HEK293 (cell line): ENCODE results near the gene PSAT1.

Experiments used
- MYNN ChIP-seq: fragments of 450-650 bp; formaldehyde crosslinking; IDR thresholded peaks from 2 replicates; pipeline ENCODE4 v1.5.1; 2016; ENCODE audit warnings: missing biosample characterization, missing genetic modification characterization, borderline replicate concordance
- OSR2 ChIP-seq: fragments of 450-650 bp; formaldehyde crosslinking; IDR thresholded peaks from 2 replicates; pipeline ENCODE4 v1.5.1; 2016; ENCODE audit warnings: missing biosample characterization, missing genetic modification characterization
- SETDB1 ChIP-seq: IDR thresholded peaks from one replicate; pipeline ENCODE4 v1.6.1; 2017; ENCODE audit warnings: mild to moderate bottlenecking, low read length, moderate library complexity, mixed read lengths; ENCODE audit not compliant: insufficient read length
- ZBTB17 ChIP-seq: fragments of 450-650 bp; formaldehyde crosslinking; IDR thresholded peaks from 2 replicates; pipeline ENCODE4 v1.5.1; 2016; ENCODE audit warnings: missing biosample characterization, missing genetic modification characterization
- ZBTB20 ChIP-seq: fragments of 450-650 bp; formaldehyde crosslinking; IDR thresholded peaks from 2 replicates; pipeline ENCODE4 v1.5.1; 2016; ENCODE audit warnings: missing biosample characterization, missing genetic modification characterization
- ZIC2 ChIP-seq: fragments of 450-650 bp; formaldehyde crosslinking; IDR thresholded peaks from 2 replicates; pipeline ENCODE4 v1.5.1; 2016; ENCODE audit warnings: missing biosample characterization, missing genetic modification characterization
- ZNF155 ChIP-seq: fragments of 450-650 bp; formaldehyde crosslinking; IDR thresholded peaks from 2 replicates; pipeline ENCODE4 v1.5.1; 2016; ENCODE audit warnings: missing biosample characterization, missing genetic modification characterization
- ZNF174 ChIP-seq: fragments of 450-650 bp; formaldehyde crosslinking; IDR thresholded peaks from 2 replicates; pipeline ENCODE4 v1.5.0; 2017; ENCODE audit warnings: missing biosample characterization, mild to moderate bottlenecking, missing genetic modification characterization
- ZNF501 ChIP-seq: fragments of 450-650 bp; formaldehyde crosslinking; IDR thresholded peaks from 2 replicates; pipeline ENCODE4 v1.5.1; 2016; ENCODE audit warnings: missing biosample characterization, missing genetic modification characterization
- ZNF670 ChIP-seq: fragments of 450-650 bp; formaldehyde crosslinking; IDR thresholded peaks from 2 replicates; pipeline ENCODE4 v1.5.1; 2016; ENCODE audit warnings: missing biosample characterization, missing genetic modification characterization, low read depth
- TF ChIP-seq, protein P1 (sequence below): fragments of 450-650 bp; formaldehyde crosslinking; IDR thresholded peaks from 2 replicates; pipeline ENCODE4 v1.5.1; 2016; ENCODE audit warnings: missing biosample characterization, missing genetic modification characterization
- TF ChIP-seq, protein P2 (sequence below): fragments of 450-650 bp; formaldehyde crosslinking; IDR thresholded peaks from 2 replicates; pipeline ENCODE4 v1.5.1; 2016; ENCODE audit warnings: missing biosample characterization, missing genetic modification characterization
- TF ChIP-seq, protein P3 (sequence below): fragments of 450-650 bp; IDR thresholded peaks from 2 replicates; pipeline ENCODE4 v1.5.1; 2018; ENCODE audit warnings: missing biosample characterization, missing genetic modification characterization
- TF ChIP-seq, protein P4 (sequence below): fragments of 450-650 bp; formaldehyde crosslinking; IDR thresholded peaks from 2 replicates; pipeline ENCODE4 v1.5.1; 2016; ENCODE audit warnings: missing biosample characterization, missing genetic modification characterization, low read depth

DNA sequence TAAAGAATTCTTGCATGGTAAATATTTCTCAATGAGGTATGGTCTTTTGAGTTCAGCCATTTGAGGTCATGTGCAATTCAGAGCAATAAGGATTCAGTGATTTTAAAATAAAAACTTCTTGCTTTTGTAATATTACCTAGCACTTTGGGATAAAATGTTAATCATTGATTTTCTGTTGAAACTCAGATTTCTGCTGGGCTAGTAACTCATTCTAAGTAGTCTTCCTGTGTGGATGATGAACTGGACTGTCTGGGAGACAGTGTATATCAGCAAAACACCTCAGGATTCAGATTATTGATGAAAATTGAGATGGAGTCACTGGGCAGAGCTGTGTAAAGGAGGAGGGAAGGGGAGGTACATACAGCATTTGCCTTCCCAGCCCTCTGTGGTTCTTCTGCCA, 10.8 kb upstream of the PSAT1 start:
- TF ChIP-seq, protein P1, sequence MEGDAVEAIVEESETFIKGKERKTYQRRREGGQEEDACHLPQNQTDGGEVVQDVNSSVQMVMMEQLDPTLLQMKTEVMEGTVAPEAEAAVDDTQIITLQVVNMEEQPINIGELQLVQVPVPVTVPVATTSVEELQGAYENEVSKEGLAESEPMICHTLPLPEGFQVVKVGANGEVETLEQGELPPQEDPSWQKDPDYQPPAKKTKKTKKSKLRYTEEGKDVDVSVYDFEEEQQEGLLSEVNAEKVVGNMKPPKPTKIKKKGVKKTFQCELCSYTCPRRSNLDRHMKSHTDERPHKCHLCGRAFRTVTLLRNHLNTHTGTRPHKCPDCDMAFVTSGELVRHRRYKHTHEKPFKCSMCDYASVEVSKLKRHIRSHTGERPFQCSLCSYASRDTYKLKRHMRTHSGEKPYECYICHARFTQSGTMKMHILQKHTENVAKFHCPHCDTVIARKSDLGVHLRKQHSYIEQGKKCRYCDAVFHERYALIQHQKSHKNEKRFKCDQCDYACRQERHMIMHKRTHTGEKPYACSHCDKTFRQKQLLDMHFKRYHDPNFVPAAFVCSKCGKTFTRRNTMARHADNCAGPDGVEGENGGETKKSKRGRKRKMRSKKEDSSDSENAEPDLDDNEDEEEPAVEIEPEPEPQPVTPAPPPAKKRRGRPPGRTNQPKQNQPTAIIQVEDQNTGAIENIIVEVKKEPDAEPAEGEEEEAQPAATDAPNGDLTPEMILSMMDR (tag by site-specific recombination) = no peak
- TF ChIP-seq ZBTB17 (tag by site-specific recombination) (no peak), OSR2 (tag by site-specific recombination) (no peak), ZIC2 (tag by site-specific recombination) (no peak), ZNF174 (tag by site-specific recombination) (no peak), ZBTB20 (tag by site-specific recombination) (no peak), ZNF155 (tag by site-specific recombination) (no peak), ZNF670 (tag by site-specific recombination) (no peak), SETDB1 (no peak), MYNN (no peak), ZNF501 (no peak)
- TF ChIP-seq, protein P2, sequence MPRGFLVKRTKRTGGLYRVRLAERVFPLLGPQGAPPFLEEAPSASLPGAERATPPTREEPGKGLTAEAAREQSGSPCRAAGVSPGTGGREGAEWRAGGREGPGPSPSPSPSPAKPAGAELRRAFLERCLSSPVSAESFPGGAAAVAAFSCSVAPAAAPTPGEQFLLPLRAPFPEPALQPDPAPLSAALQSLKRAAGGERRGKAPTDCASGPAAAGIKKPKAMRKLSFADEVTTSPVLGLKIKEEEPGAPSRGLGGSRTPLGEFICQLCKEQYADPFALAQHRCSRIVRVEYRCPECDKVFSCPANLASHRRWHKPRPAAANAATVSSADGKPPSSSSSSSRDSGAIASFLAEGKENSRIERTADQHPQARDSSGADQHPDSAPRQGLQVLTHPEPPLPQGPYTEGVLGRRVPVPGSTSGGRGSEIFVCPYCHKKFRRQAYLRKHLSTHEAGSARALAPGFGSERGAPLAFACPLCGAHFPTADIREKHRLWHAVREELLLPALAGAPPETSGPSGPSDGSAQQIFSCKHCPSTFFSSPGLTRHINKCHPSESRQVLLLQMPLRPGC (tag by site-specific recombination) = no peak
- TF ChIP-seq, protein P3, sequence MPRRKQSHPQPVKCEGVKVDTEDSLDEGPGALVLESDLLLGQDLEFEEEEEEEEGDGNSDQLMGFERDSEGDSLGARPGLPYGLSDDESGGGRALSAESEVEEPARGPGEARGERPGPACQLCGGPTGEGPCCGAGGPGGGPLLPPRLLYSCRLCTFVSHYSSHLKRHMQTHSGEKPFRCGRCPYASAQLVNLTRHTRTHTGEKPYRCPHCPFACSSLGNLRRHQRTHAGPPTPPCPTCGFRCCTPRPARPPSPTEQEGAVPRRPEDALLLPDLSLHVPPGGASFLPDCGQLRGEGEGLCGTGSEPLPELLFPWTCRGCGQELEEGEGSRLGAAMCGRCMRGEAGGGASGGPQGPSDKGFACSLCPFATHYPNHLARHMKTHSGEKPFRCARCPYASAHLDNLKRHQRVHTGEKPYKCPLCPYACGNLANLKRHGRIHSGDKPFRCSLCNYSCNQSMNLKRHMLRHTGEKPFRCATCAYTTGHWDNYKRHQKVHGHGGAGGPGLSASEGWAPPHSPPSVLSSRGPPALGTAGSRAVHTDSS (tag by site-specific recombination) = no peak
- TF ChIP-seq, protein P4, sequence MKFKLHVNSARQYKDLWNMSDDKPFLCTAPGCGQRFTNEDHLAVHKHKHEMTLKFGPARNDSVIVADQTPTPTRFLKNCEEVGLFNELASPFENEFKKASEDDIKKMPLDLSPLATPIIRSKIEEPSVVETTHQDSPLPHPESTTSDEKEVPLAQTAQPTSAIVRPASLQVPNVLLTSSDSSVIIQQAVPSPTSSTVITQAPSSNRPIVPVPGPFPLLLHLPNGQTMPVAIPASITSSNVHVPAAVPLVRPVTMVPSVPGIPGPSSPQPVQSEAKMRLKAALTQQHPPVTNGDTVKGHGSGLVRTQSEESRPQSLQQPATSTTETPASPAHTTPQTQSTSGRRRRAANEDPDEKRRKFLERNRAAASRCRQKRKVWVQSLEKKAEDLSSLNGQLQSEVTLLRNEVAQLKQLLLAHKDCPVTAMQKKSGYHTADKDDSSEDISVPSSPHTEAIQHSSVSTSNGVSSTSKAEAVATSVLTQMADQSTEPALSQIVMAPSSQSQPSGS (tag by site-specific recombination) = no peak
